LNCaP clone FGC (cell line): ENCODE data around the gene DNASE1L1.

Experiments used
- DNase-seq: peaks from one replicate; pipeline ENCODE4 v3.0.0-alpha.2; 2011; ENCODE audit warnings: low read depth
- H3K4me3 ChIP-seq: 2 replicates; pipeline ENCODE4 v1.5.1; 2011; ENCODE audit warnings: mild to moderate bottlenecking, low read depth, low read length, control low read depth
- TF ChIP-seq, protein P1 (sequence below): IDR thresholded peaks from 2 replicates; pipeline ENCODE4 v1.5.1; 2012; ENCODE audit warnings: mild to moderate bottlenecking; ENCODE audit not compliant: control insufficient read depth, insufficient read depth; ENCODE audit errors: extremely low read depth

The DNASE1L1 gene

DNA sequence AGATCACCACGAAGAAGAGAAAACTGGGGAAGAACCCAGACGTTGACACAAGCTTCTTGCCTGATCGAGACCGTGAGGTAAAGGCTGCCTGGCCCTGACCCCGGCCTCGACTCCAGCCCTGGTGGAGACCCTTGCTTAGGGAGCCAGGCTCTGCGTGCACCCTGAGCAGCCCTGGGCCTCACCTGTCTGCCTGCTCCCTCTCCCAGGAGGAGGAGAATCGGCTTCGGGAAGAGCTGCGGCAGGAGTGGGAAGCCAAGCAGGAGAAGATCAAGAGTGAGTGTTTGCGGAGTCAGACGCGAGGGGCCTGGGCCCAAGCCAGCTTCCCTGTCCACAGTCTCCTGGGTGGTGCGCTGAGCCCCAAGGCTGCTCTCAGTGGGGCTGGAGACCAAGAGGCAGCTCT lies 39.4 kb upstream of the DNASE1L1 start:
- no peak for DNase-seq
- TF ChIP-seq, protein P1, sequence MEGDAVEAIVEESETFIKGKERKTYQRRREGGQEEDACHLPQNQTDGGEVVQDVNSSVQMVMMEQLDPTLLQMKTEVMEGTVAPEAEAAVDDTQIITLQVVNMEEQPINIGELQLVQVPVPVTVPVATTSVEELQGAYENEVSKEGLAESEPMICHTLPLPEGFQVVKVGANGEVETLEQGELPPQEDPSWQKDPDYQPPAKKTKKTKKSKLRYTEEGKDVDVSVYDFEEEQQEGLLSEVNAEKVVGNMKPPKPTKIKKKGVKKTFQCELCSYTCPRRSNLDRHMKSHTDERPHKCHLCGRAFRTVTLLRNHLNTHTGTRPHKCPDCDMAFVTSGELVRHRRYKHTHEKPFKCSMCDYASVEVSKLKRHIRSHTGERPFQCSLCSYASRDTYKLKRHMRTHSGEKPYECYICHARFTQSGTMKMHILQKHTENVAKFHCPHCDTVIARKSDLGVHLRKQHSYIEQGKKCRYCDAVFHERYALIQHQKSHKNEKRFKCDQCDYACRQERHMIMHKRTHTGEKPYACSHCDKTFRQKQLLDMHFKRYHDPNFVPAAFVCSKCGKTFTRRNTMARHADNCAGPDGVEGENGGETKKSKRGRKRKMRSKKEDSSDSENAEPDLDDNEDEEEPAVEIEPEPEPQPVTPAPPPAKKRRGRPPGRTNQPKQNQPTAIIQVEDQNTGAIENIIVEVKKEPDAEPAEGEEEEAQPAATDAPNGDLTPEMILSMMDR: no peak
- H3K4me3 ChIP-seq: no peak overlapping the region

DNA sequence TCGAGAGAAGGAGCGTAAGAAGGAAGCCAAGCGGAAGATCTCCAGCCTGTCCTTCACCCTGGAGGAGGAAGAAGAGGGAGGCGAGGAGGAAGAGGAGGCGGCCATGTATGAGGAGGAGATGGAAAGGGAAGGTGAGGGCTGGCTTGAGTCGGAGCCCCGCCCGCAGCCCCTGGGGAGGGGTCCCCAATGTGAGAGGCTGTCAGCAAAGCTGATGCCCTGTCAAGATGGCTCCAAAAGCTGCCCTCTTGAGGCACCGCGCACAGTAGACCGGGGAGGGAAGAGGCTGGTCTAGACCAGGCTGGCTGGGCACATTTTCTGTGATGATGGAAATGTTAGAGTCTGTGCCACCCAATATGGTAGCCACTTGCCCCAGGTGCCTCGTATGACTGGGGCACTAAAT lies 37.4 kb upstream of the DNASE1L1 start:
- no peak for DNase-seq
- no peak overlapping the region for H3K4me3 ChIP-seq
- TF ChIP-seq, protein P1: no peak

DNA sequence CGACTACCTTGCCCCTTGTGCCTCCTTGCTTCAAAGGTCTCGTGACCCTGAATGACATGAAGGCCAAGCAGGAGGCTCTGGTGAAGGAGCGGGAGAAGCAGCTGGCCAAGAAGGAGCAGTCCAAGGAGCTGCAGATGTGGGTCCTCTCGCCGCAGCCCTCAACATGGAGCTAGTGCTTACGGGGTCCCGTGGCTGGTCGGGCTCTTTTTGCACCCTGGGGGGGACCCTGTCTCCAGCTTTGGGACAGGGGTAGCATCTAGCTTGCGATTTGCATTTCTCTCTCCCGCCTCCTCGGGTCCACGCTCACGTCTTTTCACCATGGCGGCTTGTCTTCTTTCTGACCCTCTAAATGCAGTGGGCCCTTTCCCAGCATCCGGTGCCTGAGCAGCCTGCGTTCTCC lies 36.7 kb upstream of the DNASE1L1 start:
- TF ChIP-seq, protein P1: no peak
- no peak overlapping the region for H3K4me3 ChIP-seq
- DNase-seq: no peak

DNA sequence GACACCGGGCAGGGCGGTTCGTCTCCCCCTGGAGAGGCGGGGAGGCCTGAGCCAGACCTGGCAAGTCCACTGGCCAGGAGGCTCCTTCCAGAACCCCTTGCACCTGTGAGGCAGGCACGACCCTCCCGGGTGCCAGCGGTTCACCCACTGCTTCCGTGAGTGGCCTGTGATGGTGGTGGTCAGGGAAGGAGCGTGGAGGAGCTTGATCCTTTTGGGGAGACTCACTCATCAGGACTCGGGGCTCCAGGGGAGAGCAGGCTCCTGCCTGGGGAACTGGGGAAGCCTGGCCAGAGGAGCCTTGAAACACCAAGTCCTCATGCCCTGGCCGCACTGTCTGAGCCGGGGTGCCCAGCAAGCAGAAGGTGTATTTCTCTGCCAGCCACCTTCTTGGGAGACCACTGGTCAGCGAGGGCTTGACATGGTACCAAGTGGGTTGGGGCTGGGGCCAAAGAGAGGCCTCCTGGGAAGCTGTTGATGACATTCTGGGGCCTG lies 35.7 kb upstream of the DNASE1L1 start:
- DNase-seq: no peak
- TF ChIP-seq, protein P1: no peak
- peak overlapping the region; percentile 70 for H3K4me3 ChIP-seq

DNA sequence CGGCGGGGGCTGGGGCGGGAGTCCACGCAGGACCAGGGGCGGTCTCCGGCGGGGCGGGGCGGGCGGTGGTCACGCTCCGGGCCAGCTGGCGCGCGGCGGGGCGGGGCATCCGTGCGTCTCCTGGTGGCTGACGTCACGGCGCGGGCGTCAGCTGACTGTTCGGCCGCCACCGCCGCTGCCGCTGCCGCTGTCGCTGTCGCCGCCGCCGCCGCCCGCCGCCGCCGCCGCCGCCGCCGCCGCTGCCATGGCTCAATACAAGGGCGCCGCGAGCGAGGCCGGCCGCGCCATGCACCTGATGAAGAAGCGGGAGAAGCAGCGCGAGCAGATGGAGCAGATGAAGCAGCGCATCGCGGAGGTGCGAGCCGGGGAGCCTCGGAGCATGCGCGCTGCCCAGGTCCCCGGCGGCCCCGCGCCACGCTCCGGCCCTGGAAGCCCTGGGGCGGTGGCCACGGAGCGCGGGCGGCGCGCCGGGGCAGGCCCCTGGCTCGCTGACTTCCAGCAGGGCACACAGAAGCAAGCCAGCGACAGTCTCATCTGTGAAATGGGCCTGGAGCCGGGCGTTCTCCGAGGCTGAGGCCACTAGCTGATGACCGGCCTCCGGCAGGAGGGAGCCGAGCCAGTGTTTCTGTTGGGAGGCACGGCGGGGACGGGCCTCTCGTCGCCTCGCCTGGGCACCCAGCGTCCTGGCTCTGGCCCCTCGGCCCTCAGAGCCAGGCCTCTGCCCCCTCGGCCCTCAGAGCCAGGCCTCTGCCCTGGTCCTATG lies 35.1 kb upstream of the DNASE1L1 start, which contains the start of gene FAM50A:
FAM50A (plus strand) TSS at position 150 of the 763 bp plus-strand sequence; CDS start at position 245, 95 bp downstream.
- H3K4me3 ChIP-seq: peak within 1 kb of the TSS; percentile 70
- DNase-seq: no peak
- TF ChIP-seq, protein P1: no peak

DNA sequence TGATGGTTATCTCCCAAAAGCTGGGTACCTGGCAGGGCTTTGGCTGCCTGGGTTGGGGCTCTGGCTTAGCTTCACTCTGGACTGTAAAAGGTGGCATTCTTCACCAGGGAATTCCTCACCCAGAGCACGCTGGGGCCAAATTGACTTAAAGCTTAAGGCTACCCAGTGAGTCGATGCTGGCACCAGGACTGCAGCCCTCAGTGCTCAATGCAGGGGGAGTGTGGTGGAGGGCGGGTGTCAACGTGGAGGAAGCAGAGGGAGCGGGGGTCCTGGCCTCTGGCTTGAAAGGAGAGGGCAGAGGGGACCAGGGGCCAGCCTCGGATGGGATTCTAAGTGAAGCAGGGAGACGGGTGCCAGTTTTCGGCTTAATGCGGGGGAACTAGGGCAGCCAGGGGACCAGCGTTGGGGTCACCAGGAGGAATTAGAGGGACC lies 34.4 kb upstream of the DNASE1L1 start:
- DNase-seq: no peak
- TF ChIP-seq, protein P1: no peak
- H3K4me3 ChIP-seq: peak overlapping the region; percentile 43

DNA sequence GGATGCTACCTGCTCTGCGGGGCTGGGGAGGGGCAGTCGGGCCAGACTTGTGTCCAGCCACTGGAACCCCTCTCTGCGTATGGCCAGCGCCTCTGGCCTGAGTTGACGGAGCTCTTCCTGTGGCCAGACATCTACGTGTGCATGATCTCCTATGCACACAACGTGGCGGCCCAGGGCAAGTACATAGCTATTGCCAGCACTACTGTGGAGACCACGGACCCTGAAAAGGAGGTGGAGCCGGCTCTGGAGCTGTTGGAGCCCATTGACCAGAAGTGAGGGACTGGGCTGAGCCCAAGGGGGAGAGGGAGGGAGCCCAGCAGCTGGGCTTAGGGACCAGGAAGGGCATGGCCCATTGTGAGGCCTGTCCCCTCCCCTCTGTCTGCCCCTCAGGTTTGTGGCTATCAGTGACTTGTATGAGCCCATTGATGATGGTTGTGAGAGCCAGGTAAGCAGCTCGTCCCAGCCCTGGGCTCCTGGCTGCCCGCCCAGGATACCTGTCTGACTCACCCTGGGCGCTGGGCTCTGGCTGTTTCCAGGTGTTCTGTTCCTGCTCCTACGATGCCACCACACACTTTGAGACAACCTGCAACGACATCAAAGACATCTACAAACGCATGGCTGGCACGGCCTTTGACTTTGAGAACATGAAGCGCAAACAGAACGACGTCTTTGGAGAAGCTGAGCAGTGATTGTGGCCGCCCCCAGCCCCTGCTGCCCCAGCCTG lies 33.1 kb upstream of the DNASE1L1 start:
- peak; percentile 23 for DNase-seq
- H3K4me3 ChIP-seq: no peak overlapping the region

More for the DNA sequence above, 33.1 kb upstream of the DNASE1L1 start:
- TF ChIP-seq, protein P1: no peak
